AG04450 (cell line): ENCODE measurements around the gene NSA2. TPM values are rescaled to one million over a fixed set of nuclear protein-coding genes. Genes with fewer than 3 reads are reported as not detected.

Experiments
- CTCF ChIA-PET: fragments of 300-600, 350-600 bp; formaldehyde crosslinking; extraction: SDS; loops from one replicate; lab custom pipeline; 2022; ENCODE audit warnings: antibody characterized with exemption, inconsistent platforms; lab: Charles Lee
- POLR2A ChIA-PET: fragments of 350-600 bp; formaldehyde crosslinking; extraction: SDS; loops from one replicate; lab custom pipeline; 2021; ENCODE audit warnings: antibody characterized with exemption, inconsistent platforms; lab: Yijun Ruan, JAX
- DNase-seq: peaks from one replicate; pipeline ENCODE4 v3.0.0-alpha.2; 2011; ENCODE audit warnings: low read depth, low spot score
- H3K27ac ChIP-seq: one replicate; pipeline ENCODE4 v1.5.1; 2012; ENCODE audit warnings: low read depth, low read length, control low read depth
- H3K27me3 ChIP-seq: one replicate; pipeline ENCODE4 v1.6.0; 2012; ENCODE audit warnings: low read length; ENCODE audit not compliant: control insufficient read depth, insufficient read depth
- H3K4me3 ChIP-seq: 2 replicates; pipeline ENCODE4 v1.5.1; 2011; ENCODE audit warnings: mild to moderate bottlenecking, low read depth, low read length, control low read depth
- H3K9me3 ChIP-seq: 2 replicates; pipeline ENCODE4 v1.5.1; 2012; ENCODE audit warnings: low read length; ENCODE audit not compliant: control insufficient read depth, insufficient read depth
- CTCF ChIP-seq: IDR thresholded peaks from 2 replicates; pipeline ENCODE4 v1.5.1; 2011; ENCODE audit warnings: low read depth, low read length, control low read depth, inconsistent platforms
- polyA plus RNA-seq: library from polyadenylated mRNA; depleted of rRNA; stranded (reverse); fragments of >200 nt; gene quantifications from 2 replicates; pipeline ENCODE4 v1.2.3, GENCODE V29; 2011; rRNA removed
- small RNA-seq: library from RNA; depleted of rRNA; stranded (forward); fragments of <200 nt; gene quantifications from one replicate; pipeline ENCODE3, GENCODE V24; 2012; ENCODE audit warnings: low read depth; ENCODE audit not compliant: insufficient read length

NSA2 gene
- polyA plus RNA-seq, 1 experiment, result 138 TPM

GRCh38 chr5:74829413-74829812, 62.4 kb downstream of the NSA2 start:
- ChIA-PET CTCF (no interaction called here), POLR2A (no interaction called here)
- Histone ChIP-seq H3K27me3 (peaks cover 4% of the 10 kb centered on the region), H3K4me3 (no peak overlapping the region), H3K27ac (no peak overlapping the region), H3K9me3 (no peaks in the 10 kb centered on the region)
- DNase-seq, result no peak
- TF ChIP-seq CTCF, result no peak

Small RNA genes within 50 kb of the gene (small RNA-seq; reads per million reads assigned to genes)
- not detected for gene RNU6-658P

Other genes starting within 250 kb of the NSA2 start
- gene ENC1, start 126.5 kb upstream of the NSA2 start, polyA plus RNA-seq, result 19.3 and 23.1 TPM in 2 replicates
- 193 and 246 TPM in 2 replicates for gene HEXB, start 82.0 kb upstream of the NSA2 start, polyA plus RNA-seq
- 43.9 and 52.5 TPM in 2 replicates for gene GFM2, start 132 bp upstream of the NSA2 start, polyA plus RNA-seq
- 0.05 TPM in 1 of 2 replicates, not detected in the other for gene FAM169A, start 99.1 kb downstream of the NSA2 start, polyA plus RNA-seq